K562 (cell line): Measurements from ENCODE around the gene CTCF. TPM values are rescaled to one million over a fixed set of nuclear protein-coding genes. Genes with fewer than 3 reads are reported as not detected.

Experiments used
- ATAC-seq: fragments of 200-7000 bp; cut with Tn5 transposase; 3 replicates; pipeline ENCODE4 v1.9.1; 2020; ENCODE audit warnings: moderate library complexity
- BruUV-seq: library from RNA; stranded (reverse); fragments of 400-500 nt; replicated peaks from 2 replicates; lab custom pipeline; 2021; lab: Mats Ljungman, UMichigan
- CTCF ChIA-PET: fragments of 300-600 bp; formaldehyde crosslinking; extraction: SDS; loops from one replicate; lab custom pipeline; 2021; ENCODE audit warnings: low intra/inter-chr PET ratio; lab: Yijun Ruan, JAX
- POLR2A ChIA-PET: fragments of 300-600, 350-650 bp; sonication (Branson Sonifier 250); formaldehyde crosslinking; extraction: SDS; loops from one replicate; lab custom pipeline; 2021; ENCODE audit warnings: antibody characterized with exemption, inconsistent platforms; lab: Yijun Ruan, JAX
- DNase-seq, 4 experiments: peaks; one replicate each; pipeline versions ENCODE4 v3.0.0 to v3.0.0-alpha.2; 2011 to 2018; ENCODE audit warnings: low spot score in 3 of 4, mixed read lengths in 3 of 4; ENCODE audit errors: extremely low read depth in 1 of 4
- FAIRE-seq: peaks from 2 replicates; lab custom pipeline; 2011; peaks lifted over from hg19 to GRCh38; lab: Jason Lieb, UNC
- H2AFZ ChIP-seq: 2 replicates; pipeline ENCODE4 v1.6.0; 2011; ENCODE audit warnings: low read depth, low read length, control low read depth, inconsistent platforms
- H3K27ac ChIP-seq: fragments of 200-600 bp; 3 replicates; pipeline ENCODE4 v1.8.0; 2011; ENCODE audit warnings: low read depth, mild to moderate bottlenecking, control low read depth, inconsistent platforms, low read length, moderate library complexity, mixed read lengths; ENCODE audit errors: extremely low read depth
- H3K27me3 ChIP-seq, 2 experiments: fragments of 300-600 bp in 1 of 2; 2 replicates in 1 of 2; 3 replicates in 1 of 2; pipeline versions ENCODE4 v1.6.0 to v1.8.0; 2011; ENCODE audit warnings: inconsistent platforms in 2 of 2, low read length in 2 of 2, mild to moderate bottlenecking in 1 of 2, mixed read lengths in 1 of 2, moderate library complexity in 1 of 2; ENCODE audit not compliant: control insufficient read depth in 2 of 2, insufficient read depth in 2 of 2
- H3K36me3 ChIP-seq: fragments of 300-600 bp; 3 replicates; pipeline ENCODE4 v1.8.0; 2011; ENCODE audit warnings: mild to moderate bottlenecking, low read length, inconsistent platforms; ENCODE audit not compliant: control insufficient read depth, insufficient read depth
- H3K4me1 ChIP-seq, 2 experiments: fragments of 200-600 bp in 1 of 2; replicated peaks in 1 of 2; 2 replicates in 1 of 2; 3 replicates in 1 of 2; pipeline versions ENCODE4 v1.5.1 to v1.8.0; 2011; ENCODE audit warnings: inconsistent platforms in 2 of 2, low read length in 2 of 2, mild to moderate bottlenecking in 1 of 2, mixed read lengths in 1 of 2, moderate library complexity in 1 of 2; ENCODE audit not compliant: control insufficient read depth in 2 of 2, insufficient read depth in 2 of 2
- H3K4me2 ChIP-seq: 2 replicates; pipeline ENCODE4 v1.6.1; 2011; ENCODE audit warnings: low read length, control low read depth, inconsistent platforms, mixed read lengths; ENCODE audit not compliant: insufficient read depth
- H3K4me3 ChIP-seq: fragments of 200-600 bp; sonication (generic), shearing (Covaris generic); 2 replicates; pipeline ENCODE4 v1.5.1; 2016; ENCODE audit warnings: control low read depth, inconsistent platforms
- H3K79me2 ChIP-seq: fragments of 200-600 bp; 3 replicates; pipeline ENCODE4 v1.8.0; 2011; ENCODE audit warnings: low read length, inconsistent platforms; ENCODE audit not compliant: control insufficient read depth, insufficient read depth
- H3K9ac ChIP-seq, 2 experiments: 2 replicates each; pipeline versions ENCODE4 v1.6.0 to v1.6.1; 2011; ENCODE audit warnings: low read depth in 2 of 2, low read length in 2 of 2, control low read depth in 1 of 2, inconsistent platforms in 1 of 2, mild to moderate bottlenecking in 1 of 2, mixed read lengths in 1 of 2; ENCODE audit not compliant: insufficient read depth in 1 of 2
- H3K9me1 ChIP-seq: one replicate; pipeline ENCODE4 v1.6.0; 2011; ENCODE audit warnings: inconsistent platforms, mild to moderate bottlenecking, low read length, moderate library complexity; ENCODE audit not compliant: control insufficient read depth, insufficient read depth
- H3K9me3 ChIP-seq: replicated peaks from 2 replicates; pipeline ENCODE4 v1.5.1; 2011; ENCODE audit warnings: low read depth, low read length, inconsistent platforms; ENCODE audit not compliant: control insufficient read depth, insufficient read depth
- H4K20me1 ChIP-seq: replicated peaks from 2 replicates; pipeline ENCODE4 v1.6.1; 2011; ENCODE audit warnings: low read length, inconsistent platforms, mixed read lengths; ENCODE audit not compliant: control insufficient read depth, insufficient read depth
- ARID1B ChIP-seq: fragments of 450-650 bp; IDR thresholded peaks from 2 replicates; pipeline ENCODE4 v1.6.1; 2016; ENCODE audit warnings: antibody characterized with exemption, mild to moderate bottlenecking, inconsistent platforms
- BMI1 ChIP-seq: fragments of 150-350 bp; IDR thresholded peaks from 2 replicates; pipeline ENCODE4 v1.6.1; 2014; ENCODE audit warnings: low read length
- CBFB ChIP-seq: sonication (generic); formaldehyde crosslinking; IDR thresholded peaks from 2 replicates; pipeline ENCODE4 v1.4.0; 2020; ENCODE audit warnings: mild to moderate bottlenecking, missing genetic modification reagents
- FUS ChIP-seq: fragments of 200-400 bp; formaldehyde crosslinking; optimal IDR thresholded peaks from 2 replicates; pipeline ENCODE3; 2017; ENCODE audit warnings: low read depth, low read length
- JUNB ChIP-seq: fragments of 450-650 bp; formaldehyde crosslinking; conservative IDR thresholded peaks from 2 replicates; pipeline ENCODE4 v1.4.0; 2020; ENCODE audit warnings: mild to moderate bottlenecking
- MECOM ChIP-seq: fragments of 250-450 bp; sonication (Bioruptor Pico); IDR thresholded peaks from 2 replicates; pipeline ENCODE4 v1.8.0; 2022; ENCODE audit warnings: inconsistent platforms
- PML ChIP-seq: IDR thresholded peaks from 2 replicates; pipeline ENCODE4 v1.6.1; 2012; ENCODE audit warnings: low read length, inconsistent platforms
- POLR3A ChIP-seq: IDR thresholded peaks from 2 replicates; pipeline ENCODE4 v1.6.1; 2011; ENCODE audit warnings: borderline replicate concordance, mild to moderate bottlenecking, moderate library complexity; ENCODE audit not compliant: insufficient read length, insufficient read depth; ENCODE audit errors: extremely low read depth
- RFX7 ChIP-seq: fragments of 250-450 bp; sonication (Bioruptor Pico); IDR thresholded peaks from 2 replicates; pipeline ENCODE4 v1.5.1; 2021; ENCODE audit warnings: mild to moderate bottlenecking
- TBL1XR1 ChIP-seq, 2 experiments: IDR thresholded peaks; 2 replicates each; pipeline ENCODE4 v1.6.1; 2012; ENCODE audit warnings: improper control_type of control experiment in 2 of 2, low read length in 2 of 2, mild to moderate bottlenecking in 1 of 2
- ZNF175 ChIP-seq: fragments of 200-800 bp; sonication (Bioruptor generic); IDR thresholded peaks from 2 replicates; pipeline ENCODE4 v1.6.1; 2016; ENCODE audit warnings: low read depth, mild to moderate bottlenecking, missing genetic modification characterization, missing compliant biosample characterization
- ZNF347 ChIP-seq: fragments of 450-650 bp; formaldehyde crosslinking; IDR thresholded peaks from 2 replicates; pipeline ENCODE4 v1.4.0; 2020; ENCODE audit warnings: low read depth, mild to moderate bottlenecking, moderate library complexity
- ZNF644 ChIP-seq: fragments of 200-800 bp; sonication (Bioruptor generic); IDR thresholded peaks from 2 replicates; pipeline ENCODE4 v1.6.1; 2016; ENCODE audit warnings: low read depth, missing genetic modification characterization, missing compliant biosample characterization
- WGBS: fragments of 100-300 bp; shearing (Covaris generic); methylation state at CpG from one replicate; pipeline ENCODE4 v1.1.6; 2016; ENCODE audit warnings: low coverage, mixed read lengths; ENCODE audit not compliant: insufficient coverage; ENCODE audit errors: missing lambda C conversion rate; 5-methylcytosine and 5-hydroxymethylcytosine counted together
- in situ Hi-C: fragments of 300-500 bp; cut with MboI; formaldehyde crosslinking; loops from 4 replicates; pipeline ENCODE4 v1.15.0; 2018; ENCODE audit warnings: inconsistent platforms, mixed read lengths
- intact Hi-C: fragments of 100-400 bp; cut with micrococcal nuclease; formaldehyde crosslinking; loops from 2 replicates; pipeline ENCODE4 v1.14.2; 2022
- polyA plus RNA-seq, 8 experiments: library from polyadenylated mRNA; depleted of rRNA in 4 of 8; stranded (reverse) in 5 of 8; unstranded in 3 of 8; fragments of >200 nt; fragmentation: Nextera tagmentation in 2 of 8; fragmentation: Illumina TruSeq in 1 of 8; extraction: Ambion mirVana in 2 of 8; extraction: Trizol in 1 of 8; gene quantifications; 2 replicates each; pipeline versions ENCODE4 v1.2.1 to v1.2.3, GENCODE V29; 2011 to 2014; ENCODE audit warnings: inconsistent platforms in 1 of 8, missing spikeins in 1 of 8
- total RNA-seq, 7 experiments: library from RNA; depleted of rRNA in 6 of 7; stranded (reverse); fragments of >200 nt in 6 of 7; fragmentation: Illumina TruSeq in 2 of 7; extraction: Trizol in 2 of 7; gene quantifications; 2 replicates each; pipeline versions ENCODE4 v1.2.1 to v1.2.3, GENCODE V29; 2011 to 2021; ENCODE audit warnings: low replicate concordance in 1 of 7
- TF ChIP-seq, protein P1 (sequence below): fragments of 450-650 bp; IDR thresholded peaks from 2 replicates; pipeline ENCODE4 v1.6.1; 2017; ENCODE audit warnings: mild to moderate bottlenecking, moderate library complexity

CTCF gene
- total and polyA plus RNA-seq, 9 of the 15 experiments (the other 6 are each of a cell fraction or from before 2014, with no cell fraction given) = 7.8 to 49.2 (median 33.9) TPM

DNA sequence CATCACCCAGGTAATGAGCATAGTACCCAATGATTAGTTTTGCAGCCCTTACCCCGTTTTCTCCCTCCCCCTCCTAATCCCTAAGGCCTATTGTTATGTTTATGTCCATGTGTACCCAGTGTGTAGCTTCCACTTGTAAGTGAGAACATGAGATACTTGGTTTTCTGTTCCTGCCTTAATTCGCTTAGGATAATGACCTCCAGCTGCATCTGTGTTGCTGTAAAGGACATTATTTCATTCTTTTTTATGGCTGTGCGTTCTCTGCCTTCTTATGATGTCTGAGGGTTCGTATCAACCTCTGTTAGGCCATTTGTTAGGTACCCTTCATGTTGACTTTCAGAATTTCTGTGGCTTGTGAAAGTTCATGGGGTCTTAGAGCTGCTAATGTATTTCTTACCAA, 31.0 kb downstream of the CTCF start:
- Histone ChIP-seq H2AFZ (no peak overlapping the region), H3K9ac (no peak overlapping the region), H3K4me3 (no peak overlapping the region), H4K20me1 (no peaks in the 10 kb centered on the region; the same call in 1 of the 2 replicates), H3K4me1 (peaks cover 0 to 5% of the 10 kb centered on the region in 2 experiments; a peak in 1 of 5 replicates), H3K27ac (no peak overlapping the region), H3K79me2 (peaks cover 50% of the 10 kb centered on the region), H3K36me3 (peaks cover 22% of the 10 kb centered on the region), H3K9me1 (no peaks in the 10 kb centered on the region), H3K27me3 (no peaks in the 10 kb centered on the region), H3K9me3 (no peaks in the 10 kb centered on the region), H3K4me2 (no peak overlapping the region)
- ChIA-PET CTCF (no interaction called here), POLR2A (interaction anchor here (0.6 to 1.0 kb wide), 4 partner anchors 16 to 385 kb away, joined by 3 to 4 read pairs (median 4); partner anchors contain the start of gene CTCF)
- DNase-seq = no peak
- in situ Hi-C loops (no loop called here), intact Hi-C loops (no loop called here)
- WGBS = 78% methylated on average over 4 of the region's 4 CpGs
- ATAC-seq = no peak
- BruUV-seq = no TSS peak
- FAIRE-seq = no peak
- no peak for TF ChIP-seq TBL1XR1 (IDR thresholded peaks at IDR 0.05; ENCODE audit: low read length in 2 of 2)
- TF ChIP-seq ZNF644 = no peak
- no peak for TF ChIP-seq CBFB (CRISPR knock-in tag)
- TF ChIP-seq, protein P1, sequence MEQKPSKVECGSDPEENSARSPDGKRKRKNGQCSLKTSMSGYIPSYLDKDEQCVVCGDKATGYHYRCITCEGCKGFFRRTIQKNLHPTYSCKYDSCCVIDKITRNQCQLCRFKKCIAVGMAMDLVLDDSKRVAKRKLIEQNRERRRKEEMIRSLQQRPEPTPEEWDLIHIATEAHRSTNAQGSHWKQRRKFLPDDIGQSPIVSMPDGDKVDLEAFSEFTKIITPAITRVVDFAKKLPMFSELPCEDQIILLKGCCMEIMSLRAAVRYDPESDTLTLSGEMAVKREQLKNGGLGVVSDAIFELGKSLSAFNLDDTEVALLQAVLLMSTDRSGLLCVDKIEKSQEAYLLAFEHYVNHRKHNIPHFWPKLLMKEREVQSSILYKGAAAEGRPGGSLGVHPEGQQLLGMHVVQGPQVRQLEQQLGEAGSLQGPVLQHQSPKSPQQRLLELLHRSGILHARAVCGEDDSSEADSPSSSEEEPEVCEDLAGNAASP = no peak

DNA sequence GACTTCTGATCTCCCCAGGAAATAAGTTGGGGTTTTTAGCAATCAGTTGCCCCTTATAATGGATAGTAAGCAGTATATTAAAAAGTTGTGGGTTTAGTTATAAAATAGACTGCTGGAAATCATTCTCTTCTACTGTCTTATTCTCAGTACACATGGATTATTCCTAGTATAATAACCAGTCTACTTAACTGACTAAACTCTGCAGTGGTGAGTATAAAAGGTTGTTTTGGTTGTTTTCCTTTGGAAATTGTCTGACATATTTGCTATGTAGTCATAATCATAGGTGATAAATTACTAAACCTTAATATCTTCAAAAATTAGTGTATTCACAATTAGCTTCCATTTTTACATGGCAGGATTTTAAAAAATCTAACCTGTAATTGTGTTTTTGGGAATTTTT, 31.4 kb downstream of the CTCF start:
- ATAC-seq = no peak
- in situ Hi-C loops = no loop called here
- BruUV-seq = no TSS peak
- TF ChIP-seq ARID1B (no peak), POLR3A (no peak), RFX7 (no peak), MECOM (CRISPR knock-in tag) (no peak), FUS (no peak), ZNF347 (no peak), PML (no peak), JUNB (CRISPR knock-in tag) (no peak), ZNF175 (CRISPR knock-in tag) (no peak), BMI1 (no peak)

More for the DNA sequence above, 31.4 kb downstream of the CTCF start:
- H4K20me1 ChIP-seq = peaks cover 1% of the 10 kb centered on the region; the same call in 1 of the 2 replicates
- H3K9me3 ChIP-seq = no peaks in the 10 kb centered on the region
- H3K9ac ChIP-seq = no peak overlapping the region
- peaks cover 22% of the 10 kb centered on the region for H3K36me3 ChIP-seq
- H3K9me1 ChIP-seq = no peaks in the 10 kb centered on the region
- H3K27me3 ChIP-seq = no peaks in the 10 kb centered on the region
- no peak overlapping the region for H3K4me3 ChIP-seq
- intact Hi-C loops = no loop called here
- no peak overlapping the region for H3K27ac ChIP-seq
- no peak overlapping the region for H2AFZ ChIP-seq
- no peak for DNase-seq
- peaks cover 48% of the 10 kb centered on the region for H3K79me2 ChIP-seq
- no peak overlapping the region for H3K4me2 ChIP-seq
- peaks cover 0 to 5% of the 10 kb centered on the region in 2 experiments; a peak in 1 of 5 replicates for H3K4me1 ChIP-seq
- CTCF ChIA-PET = no interaction called here
- no peak for FAIRE-seq
- POLR2A ChIA-PET = interaction anchor here (0.6 to 1.0 kb wide), 3 partner anchors 16 to 31 kb away, joined by 3 to 4 read pairs (median 4); partner anchors contain the start of gene CTCF
